ENCODE results near the gene STK11. TPM values are rescaled to one million over a fixed set of nuclear protein-coding genes. Genes with fewer than 3 reads are reported as not detected.

Gene STK11
- total and polyA plus RNA-seq, 2 of the 4 experiments (the other 2 are of a cell fraction) = 39.3 to 42.8 TPM

GRCh38 chr19:1265615-1266128 is 60.1 kb downstream of the STK11 start (continued):
- peak; percentile 37; the same call in 1 of the 2 replicates for TF ChIP-seq MXI1 (IDR thresholded peaks at IDR 0.05; ENCODE audit: borderline replicate concordance, low read depth, low read length)

- dilution Hi-C loops (cut with HindIII; ENCODE audit: low sequenced_read_pairs, unreplicated experiment) = no loop called here
Measured at GRCh38 chr19:1266129-1266915, 60.7 kb downstream of the STK11 start.

More at GRCh38 chr19:1266129-1266915, 60.7 kb downstream of the STK11 start:
- Histone ChIP-seq H3K4ac (ENCODE audit: low read depth, low read length) (peak overlapping the region; percentile 99), H3K36me3 (ENCODE audit: control insufficient read depth, insufficient read depth, low read length) (peaks cover 6% of the 10 kb centered on the region), H3K18ac (ENCODE audit: low read depth, low read length) (peak overlapping the region; percentile 83), H3K4me2 (ENCODE audit: low read depth, low read length) (peak overlapping the region; percentile 87), H3K56ac (ENCODE audit: extremely low read depth, insufficient read depth, low read length) (peak overlapping the region; percentile 86), H3K4me3 (ENCODE audit: insufficient read depth, low read depth, low read length) (peak overlapping the region; percentile 61), H3K27ac (ENCODE audit: insufficient read depth, low read length) (peak overlapping the region; percentile 93), H3K9me1 (ENCODE audit: insufficient read depth, low read length) (peaks cover 11% of the 10 kb centered on the region), H2BK120ac (ENCODE audit: low read depth, low read length) (peak overlapping the region; percentile 81), H4K91ac (ENCODE audit: insufficient read depth, low read depth, low read length) (peak overlapping the region; percentile 98), H3K4me1 (ENCODE audit: control insufficient read depth, insufficient read depth, low read length) (peaks cover 55% of the 10 kb centered on the region), H2BK5ac (ENCODE audit: low read depth, low read length, poor library complexity, severe bottlenecking) (peak overlapping the region; percentile 99), H2AK9ac (replicated peaks; ENCODE audit: low read depth, low read length, poor library complexity) (peak overlapping the region; percentile 98), H4K5ac (ENCODE audit: low read depth, low read length) (peak overlapping the region; percentile 79), H4K20me1 (ENCODE audit: insufficient read depth, low read length) (peaks cover 33% of the 10 kb centered on the region), H3K14ac (replicated peaks; ENCODE audit: low read depth, low read length) (peak overlapping the region; percentile 93), H2BK20ac (ENCODE audit: low read depth, low read length) (peak overlapping the region; percentile 92), H3K9ac (ENCODE audit: low read depth, low read length) (peak overlapping the region; percentile 63), H3K27me3 (ENCODE audit: control insufficient read depth, insufficient read depth, low read length) (no peaks in the 10 kb centered on the region), H2AK5ac (ENCODE audit: low read depth, low read length) (peak overlapping the region; percentile 99), H2AFZ (replicated peaks; ENCODE audit: low read length, poor library complexity) (peak overlapping the region; percentile 90), H3K79me1 (ENCODE audit: low read depth in 1 of 2, low read length in 2 of 2) (peaks cover 5 to 66% of the 10 kb centered on the region in 2 experiments; a peak in 3 of 4 replicates), H3K9me3 (ENCODE audit: control insufficient read depth, insufficient read depth, low read length) (no peaks in the 10 kb centered on the region), H2BK15ac (ENCODE audit: low read depth, low read length) (peak overlapping the region; percentile 90; the same call in 1 of the 3 replicates), H4K8ac (ENCODE audit: low read depth in 2 of 2, low read length in 2 of 2) (peak overlapping the region; percentile 89 to 96), H3K23ac (ENCODE audit: low read depth, low read length) (peak overlapping the region; percentile 93)
- 2% methylated on average over 33 of the region's 84 CpGs; no CpG with 5 or more reads in 1 of the 2 experiments for WGBS, 2 experiments (ENCODE audit: extremely low coverage in 2 of 2, insufficient read length in 1 of 2)
- in situ Hi-C loops (cut with MboI; ENCODE audit: low sequenced_read_pairs) (no loop called here), intact Hi-C loops (cut with micrococcal nuclease) (loop anchor here (1.0 to 2.0 kb wide), 4 partner anchors 13 to 46 kb away; partner anchors contain the start of gene MIDN)
- DNase-seq (peak; percentile 78), ATAC-seq (ENCODE audit: low read depth) (peak; percentile 49)
- no TSS peak for BruUV-seq (replicated peaks)
- ChIA-PET CTCF (interaction anchor here (0.5 to 3.5 kb wide), 7 partner anchors 11 to 621 kb away, joined by 3 to 64 read pairs (median 4); partner anchors contain the start of gene ATP5F1D), POLR2A (ENCODE audit: unreplicated experiment) (interaction anchor here (0.6 to 1.8 kb wide), 8 partner anchors 9 to 175 kb away, joined by 3 to 24 read pairs (median 6); partner anchors contain the start of gene FAM174C)
- no peak for TF ChIP-seq CEBPB (IDR thresholded peaks at IDR 0.05; ENCODE audit: low read depth, low read length)
- peak; percentile 80; the same call in 1 of the 2 replicates for TF ChIP-seq CHD1 (IDR thresholded peaks at IDR 0.05; ENCODE audit: low read depth, low read length)
- peak; percentile 16; the same call in 1 of the 2 replicates for TF ChIP-seq MXI1 (IDR thresholded peaks at IDR 0.05; ENCODE audit: borderline replicate concordance, low read depth, low read length)
- peak; percentile 14; the same call in 1 of the 2 replicates for TF ChIP-seq POLR2A (IDR thresholded peaks at IDR 0.05; ENCODE audit: low read depth, low read length)
- TF ChIP-seq MAZ (IDR thresholded peaks at IDR 0.05; ENCODE audit: borderline replicate concordance, low read depth, low read length) = peak; percentile 90
- no peak for TF ChIP-seq RFX5 (IDR thresholded peaks at IDR 0.05; ENCODE audit: low read depth, low read length)

All from IMR-90 (cell line).